Measurements from ENCODE around the gene GSPT1.

- TF ChIP-seq CTCF (IDR thresholded peaks at IDR 0.05) (no peak), EZH2 (IDR thresholded peaks at IDR 0.05; ENCODE audit: borderline replicate concordance, insufficient read depth, low read depth, low read length, poor library complexity, severe bottlenecking) (no peak)
Measured at GRCh38 chr16:11848842-11849241, 66.9 kb downstream of the GSPT1 start.

Measured in B cell (primary cell).